Measurements from ENCODE around the gene MYO3B. TPM values are rescaled to one million over a fixed set of nuclear protein-coding genes. Genes with fewer than 3 reads are reported as not detected.

MYO3B gene
- total RNA-seq, 1 donor from 2014 or later: not detected

- Mint-ChIP-seq H3K27ac (no peak overlapping the region), H3K36me3 (ENCODE audit: insufficient read depth) (no peaks in the 10 kb centered on the region), H3K4me3 (ENCODE audit: low read depth) (no peak overlapping the region), H3K27me3 (peaks cover 11% of the 10 kb centered on the region), H3K9me3 (ENCODE audit: low read depth) (no peaks in the 10 kb centered on the region), H3K4me1 (ENCODE audit: low read depth) (peaks cover 21% of the 10 kb centered on the region)
- no peak for DNase-seq (ENCODE audit: low spot score, unreplicated experiment)
- TF ChIP-seq CTCF (IDR thresholded peaks at IDR 0.05; ENCODE audit: unreplicated experiment): no peak
Measured at GRCh38 chr2:170696948-170697347, 519.0 kb downstream of the MYO3B start.

- Mint-ChIP-seq H3K4me1 (ENCODE audit: low read depth) (peaks cover 12% of the 10 kb centered on the region), H3K27me3 (peaks cover 9% of the 10 kb centered on the region), H3K4me3 (ENCODE audit: low read depth) (no peak overlapping the region), H3K27ac (no peak overlapping the region), H3K9me3 (ENCODE audit: low read depth) (peaks cover 4% of the 10 kb centered on the region), H3K36me3 (ENCODE audit: insufficient read depth) (no peaks in the 10 kb centered on the region)
- no peak for DNase-seq (ENCODE audit: low spot score, unreplicated experiment)
- no peak for TF ChIP-seq CTCF (IDR thresholded peaks at IDR 0.05; ENCODE audit: unreplicated experiment)
Measured at GRCh38 chr2:170701011-170701410, 523.1 kb downstream of the MYO3B start.

DNA sequence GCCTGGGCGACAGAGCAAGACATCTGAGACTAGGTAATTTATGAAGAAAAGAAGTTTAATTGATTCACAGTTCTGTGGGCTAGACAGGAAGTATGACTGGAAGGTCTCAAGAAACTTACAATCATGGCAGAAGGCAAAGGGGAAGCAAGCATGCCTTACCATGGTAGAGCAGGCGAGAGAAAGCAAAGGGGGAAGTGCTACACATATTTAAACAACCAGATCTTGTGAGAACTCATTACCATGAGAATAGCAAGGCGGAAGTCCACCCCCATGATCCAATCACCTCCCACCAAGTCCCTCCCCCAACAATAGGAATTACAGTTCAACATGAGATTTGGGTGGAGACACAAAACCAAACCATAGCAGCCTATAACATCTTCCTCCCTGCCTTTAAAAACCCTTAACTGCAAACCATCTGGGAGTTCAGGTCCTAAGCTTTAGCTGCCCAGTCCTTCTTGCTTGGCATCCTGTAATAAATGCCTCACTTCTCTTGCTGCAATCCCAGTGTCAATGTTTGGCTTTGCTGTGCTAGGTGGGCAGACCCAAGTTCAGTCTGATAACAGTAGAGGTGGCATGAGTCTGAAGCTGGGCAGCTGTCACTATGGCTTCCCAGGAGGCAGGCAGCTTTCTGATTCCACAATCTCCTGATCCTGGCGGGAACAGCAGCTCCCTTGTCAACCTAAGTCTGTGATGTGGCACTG, 526.0 kb downstream of the MYO3B start:
- Mint-ChIP-seq H3K4me1 (ENCODE audit: low read depth) (peaks cover 2% of the 10 kb centered on the region), H3K27me3 (peaks cover 27% of the 10 kb centered on the region), H3K4me3 (ENCODE audit: low read depth) (no peak overlapping the region), H3K36me3 (ENCODE audit: insufficient read depth) (no peaks in the 10 kb centered on the region), H3K27ac (no peak overlapping the region), H3K9me3 (ENCODE audit: low read depth) (peaks cover 4% of the 10 kb centered on the region)
- DNase-seq (ENCODE audit: low spot score, unreplicated experiment): no peak
- TF ChIP-seq CTCF (IDR thresholded peaks at IDR 0.05; ENCODE audit: unreplicated experiment): no peak

Measured in progenitor cell of endocrine pancreas (in vitro differentiated cells).